ENCODE measurements around the gene PTPRQ.

- TF ChIP-seq EZH2 (IDR thresholded peaks at IDR 0.05; ENCODE audit: low read depth, low read length, severe bottlenecking) = no peak
- no peak for TF ChIP-seq CTCF (IDR thresholded peaks at IDR 0.05; ENCODE audit: control extremely low read depth in 1 of 3, insufficient read depth in 1 of 3, low read depth in 1 of 3, low read length in 3 of 3)
- TF ChIP-seq EP300 (IDR thresholded peaks at IDR 0.05; ENCODE audit: borderline replicate concordance in 1 of 2, low read depth in 2 of 2, low read length in 2 of 2) = no peak
- no peak for TF ChIP-seq HDAC2 (IDR thresholded peaks at IDR 0.05; ENCODE audit: borderline replicate concordance in 1 of 2, low read depth in 2 of 2, low read length in 2 of 2)
- no peak for TF ChIP-seq POLR2AphosphoS5 (IDR thresholded peaks at IDR 0.05; ENCODE audit: low read depth, low read length)
- no peak for TF ChIP-seq RAD21 (IDR thresholded peaks at IDR 0.05 in 1 of 2, conservative IDR thresholded peaks at IDR 0.05 in 1 of 2; ENCODE audit: low read depth in 2 of 2, low read length in 2 of 2)
Observed at GRCh38 chr12:80460972-80461371, 16.9 kb downstream of the PTPRQ start.

All from H1 (cell line).